GM18951 (cell line): ENCODE measurements around the gene TSPAN9.

Source experiments
- POLR2A ChIP-seq: IDR thresholded peaks from 4 replicates; pipeline ENCODE4 v1.6.1; 2011; ENCODE audit warnings: mild to moderate bottlenecking; ENCODE audit not compliant: insufficient read length, insufficient read depth; ENCODE audit errors: extremely low read depth
- in situ Hi-C: fragments of 300-500 bp; cut with MboI; formaldehyde crosslinking; loops from one replicate; pipeline ENCODE4 v1.12.0; 2022; ENCODE audit warnings: low sequenced_read_pairs, mixed read lengths, inconsistent platforms; ENCODE audit not compliant: unreplicated experiment

The TSPAN9 gene

GRCh38 chr12:3201339-3202051 is 124.3 kb downstream of the TSPAN9 start:
- in situ Hi-C loops = loop anchor here (10.0 kb wide), 1 partner anchor 67 kb away; no protein-coding TSS in a partner anchor
- no peak for TF ChIP-seq POLR2A

GRCh38 chr12:3202096-3202495 is 124.9 kb downstream of the TSPAN9 start:
- in situ Hi-C loops = loop anchor here (10.0 kb wide), 1 partner anchor 67 kb away; no protein-coding TSS in a partner anchor
- TF ChIP-seq POLR2A = no peak

- in situ Hi-C loops = loop anchor here (10.0 kb wide), 1 partner anchor 68 kb away; no protein-coding TSS in a partner anchor
- TF ChIP-seq POLR2A = no peak
Measured at GRCh38 chr12:3202734-3203446, 125.7 kb downstream of the TSPAN9 start.

GRCh38 chr12:3203713-3204112 is 126.5 kb downstream of the TSPAN9 start:
- no peak for TF ChIP-seq POLR2A
- in situ Hi-C loops = loop anchor here (10.0 kb wide), 1 partner anchor 69 kb away; no protein-coding TSS in a partner anchor

GRCh38 chr12:3204143-3204542 is 127.0 kb downstream of the TSPAN9 start:
- in situ Hi-C loops = loop anchor here (10.0 kb wide), 1 partner anchor 69 kb away; no protein-coding TSS in a partner anchor
- TF ChIP-seq POLR2A = no peak

GRCh38 chr12:3204730-3205531 is 127.8 kb downstream of the TSPAN9 start:
- in situ Hi-C loops = loop anchor here (10.0 kb wide), 1 partner anchor 70 kb away; no protein-coding TSS in a partner anchor
- TF ChIP-seq POLR2A = no peak

- in situ Hi-C loops = loop anchor here (10.0 kb wide), 1 partner anchor 71 kb away; no protein-coding TSS in a partner anchor
- TF ChIP-seq POLR2A = no peak
Measured at GRCh38 chr12:3205742-3206519, 128.8 kb downstream of the TSPAN9 start.

GRCh38 chr12:3206536-3207072 is 129.4 kb downstream of the TSPAN9 start:
- no peak for TF ChIP-seq POLR2A
- in situ Hi-C loops = loop anchor here (10.0 kb wide), 1 partner anchor 72 kb away; no protein-coding TSS in a partner anchor

- no peak for TF ChIP-seq POLR2A
- in situ Hi-C loops = loop anchor here (10.0 kb wide), 1 partner anchor 72 kb away; no protein-coding TSS in a partner anchor
Measured at GRCh38 chr12:3207175-3207574, 130.0 kb downstream of the TSPAN9 start.

- no peak for TF ChIP-seq POLR2A
- in situ Hi-C loops = loop anchor here (10.0 kb wide), 1 partner anchor 73 kb away; no protein-coding TSS in a partner anchor
Measured at GRCh38 chr12:3207858-3208257, 130.7 kb downstream of the TSPAN9 start.

- TF ChIP-seq POLR2A = no peak
- in situ Hi-C loops = no loop called here
Measured at GRCh38 chr12:3213188-3213587, 136.0 kb downstream of the TSPAN9 start.

- no peak for TF ChIP-seq POLR2A
- in situ Hi-C loops = no loop called here
Measured at GRCh38 chr12:3213768-3214167, 136.6 kb downstream of the TSPAN9 start.
